Measurements from ENCODE around the gene REV3L.

- no peak for TF ChIP-seq POLR2AphosphoS5 (IDR thresholded peaks at IDR 0.05)
- TF ChIP-seq POLR2A (IDR thresholded peaks at IDR 0.05; ENCODE audit: low read depth): no peak
- TF ChIP-seq CTCF (IDR thresholded peaks at IDR 0.05): no peak
- TF ChIP-seq EP300 (IDR thresholded peaks at IDR 0.05): no peak
Measured at GRCh38 chr6:111478064-111478476, 4.9 kb downstream of the REV3L start.

Measured in esophagus muscularis mucosa (tissue), 4 donors.